ENCODE measurements around the gene IMMT. TPM values are rescaled to one million over a fixed set of nuclear protein-coding genes. Genes with fewer than 3 reads are reported as not detected.

IMMT gene
- total RNA-seq, 4 donors from 2014 or later = 42.6 to 54.3 (median 46.6) TPM

DNA sequence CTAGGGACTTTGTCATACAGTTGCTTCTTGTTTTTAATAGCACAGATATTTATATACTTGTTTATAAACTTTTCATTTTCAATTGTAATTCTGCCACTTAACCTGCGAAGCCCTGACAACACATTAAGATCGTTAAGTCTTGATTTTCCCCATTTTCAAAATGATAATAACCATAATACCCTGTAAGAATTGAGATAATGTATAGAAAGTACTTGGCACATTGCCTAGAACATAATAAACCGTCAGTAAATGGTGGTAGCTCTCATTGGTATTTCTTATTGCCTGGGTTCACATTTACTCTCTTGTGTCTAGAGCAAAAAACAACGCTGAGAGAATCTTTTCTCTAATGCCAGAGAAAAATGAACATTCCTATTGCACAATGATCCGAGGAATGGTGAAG, 70.6 kb downstream of the IMMT start:
- peaks cover 13 to 100% (median 53%) of the 10 kb centered on the region in 3 donors for H3K36me3 ChIP-seq
- TF ChIP-seq, protein P1, sequence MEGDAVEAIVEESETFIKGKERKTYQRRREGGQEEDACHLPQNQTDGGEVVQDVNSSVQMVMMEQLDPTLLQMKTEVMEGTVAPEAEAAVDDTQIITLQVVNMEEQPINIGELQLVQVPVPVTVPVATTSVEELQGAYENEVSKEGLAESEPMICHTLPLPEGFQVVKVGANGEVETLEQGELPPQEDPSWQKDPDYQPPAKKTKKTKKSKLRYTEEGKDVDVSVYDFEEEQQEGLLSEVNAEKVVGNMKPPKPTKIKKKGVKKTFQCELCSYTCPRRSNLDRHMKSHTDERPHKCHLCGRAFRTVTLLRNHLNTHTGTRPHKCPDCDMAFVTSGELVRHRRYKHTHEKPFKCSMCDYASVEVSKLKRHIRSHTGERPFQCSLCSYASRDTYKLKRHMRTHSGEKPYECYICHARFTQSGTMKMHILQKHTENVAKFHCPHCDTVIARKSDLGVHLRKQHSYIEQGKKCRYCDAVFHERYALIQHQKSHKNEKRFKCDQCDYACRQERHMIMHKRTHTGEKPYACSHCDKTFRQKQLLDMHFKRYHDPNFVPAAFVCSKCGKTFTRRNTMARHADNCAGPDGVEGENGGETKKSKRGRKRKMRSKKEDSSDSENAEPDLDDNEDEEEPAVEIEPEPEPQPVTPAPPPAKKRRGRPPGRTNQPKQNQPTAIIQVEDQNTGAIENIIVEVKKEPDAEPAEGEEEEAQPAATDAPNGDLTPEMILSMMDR (IDR thresholded peaks at IDR 0.05) = no peak
- TF ChIP-seq EP300 (IDR thresholded peaks at IDR 0.05) (no peak), POLR2A (IDR thresholded peaks at IDR 0.05) (no peak)
- H3K9me3 ChIP-seq = no peaks in the 10 kb centered on the region
- H3K27ac ChIP-seq = no peak overlapping the region
- H3K4me3 ChIP-seq = no peak overlapping the region
- no peak for DNase-seq (ENCODE audit: low spot score in 2 of 2)
- H3K27me3 ChIP-seq = no peaks in the 10 kb centered on the region
- 83 to 86% methylated on average over 5 of the region's 5 CpGs for WGBS, 2 donors
- H3K4me1 ChIP-seq = no peaks in the 10 kb centered on the region

DNA sequence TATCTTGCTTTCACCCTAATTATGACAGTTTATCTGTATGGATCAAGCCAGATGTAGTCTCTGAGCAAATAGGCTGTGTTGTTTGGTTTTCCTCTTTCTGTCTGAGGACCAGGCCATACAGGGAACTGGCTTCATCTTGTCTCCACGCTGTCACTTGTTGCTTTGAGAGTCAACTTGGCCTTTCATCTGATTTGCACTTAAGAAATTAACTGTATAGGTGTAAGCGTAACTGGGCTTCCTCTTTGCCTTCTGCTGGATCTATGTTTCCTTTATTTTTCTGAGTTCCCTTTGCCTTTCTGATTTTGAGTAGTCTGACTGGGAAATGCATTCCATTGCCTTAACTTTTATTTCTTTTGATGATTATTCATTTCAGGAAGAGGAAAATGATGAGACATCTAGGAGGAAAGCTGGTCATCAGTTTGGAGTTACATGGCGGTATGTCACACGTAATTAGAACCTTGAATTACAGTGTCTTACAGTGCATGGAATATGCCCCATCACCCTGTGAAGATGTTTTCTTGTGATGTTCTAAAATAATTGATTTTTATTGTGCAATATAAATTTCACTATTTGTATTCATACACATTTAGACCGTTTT, 71.8 kb downstream of the IMMT start:
- Histone ChIP-seq H3K36me3 (peaks cover 13 to 100% (median 50%) of the 10 kb centered on the region in 3 donors), H3K9me3 (no peaks in the 10 kb centered on the region), H3K27me3 (no peaks in the 10 kb centered on the region), H3K4me3 (no peak overlapping the region), H3K4me1 (no peaks in the 10 kb centered on the region), H3K27ac (no peak overlapping the region)
- no peak for DNase-seq (ENCODE audit: low spot score in 2 of 2)
- TF ChIP-seq, protein P1 (IDR thresholded peaks at IDR 0.05) = no peak
- WGBS, 2 donors = 77 to 87% methylated on average over 5 of the region's 5 CpGs

DNA sequence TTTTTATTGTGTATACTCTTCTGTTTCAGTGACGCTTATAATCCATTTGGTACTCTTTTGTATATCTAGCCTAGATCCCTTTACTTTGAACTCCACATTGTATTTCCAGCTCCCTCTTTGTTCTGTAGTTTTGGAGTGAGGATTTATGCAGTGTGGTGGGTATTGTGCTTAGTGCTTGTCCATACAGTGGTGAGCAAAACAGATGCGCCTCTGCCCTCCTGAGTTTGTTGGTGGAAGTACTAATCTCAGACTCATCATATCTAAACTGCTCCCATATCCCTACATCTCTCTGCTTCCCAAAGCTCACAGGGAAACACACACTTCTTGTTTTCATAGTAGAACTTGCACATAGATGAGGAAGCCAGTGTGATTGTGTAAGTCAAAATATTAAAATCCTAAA, 77.1 kb downstream of the IMMT start:
- Histone ChIP-seq H3K4me1 (peaks cover 0 to 13% (median 0%) of the 10 kb centered on the region in 4 donors), H3K27me3 (no peaks in the 10 kb centered on the region), H3K27ac (no peak overlapping the region), H3K9me3 (no peaks in the 10 kb centered on the region), H3K36me3 (peaks cover 0 to 100% (median 48%) of the 10 kb centered on the region in 3 donors), H3K4me3 (no peak overlapping the region)
- TF ChIP-seq POLR2A (IDR thresholded peaks at IDR 0.05) = no peak
- TF ChIP-seq EP300 (IDR thresholded peaks at IDR 0.05) = no peak
- TF ChIP-seq, protein P1 (IDR thresholded peaks at IDR 0.05) = no peak
- no peak for DNase-seq (ENCODE audit: low spot score in 2 of 2)
- WGBS, 2 donors = 92 to 100% methylated on average over 2 of the region's 2 CpGs

DNA sequence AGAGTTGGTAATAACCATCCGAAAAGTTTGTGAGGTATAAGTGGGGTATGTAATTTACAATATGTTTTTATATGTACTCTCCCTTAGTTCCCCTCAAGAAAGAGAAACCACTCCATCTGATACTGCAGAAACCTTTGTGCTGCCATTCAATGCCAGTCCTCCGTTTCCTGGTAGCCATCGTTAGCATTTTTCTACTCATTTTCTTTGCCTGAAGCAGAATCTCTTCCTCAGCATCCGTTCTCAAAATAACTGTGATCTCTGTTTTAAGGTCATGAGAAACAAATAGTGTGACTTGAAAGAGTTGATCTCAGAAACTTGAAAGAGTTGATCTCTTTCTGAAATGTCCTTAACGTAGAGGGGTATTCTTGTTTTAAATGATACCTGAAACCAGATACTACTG, 88.2 kb downstream of the IMMT start:
- no peaks in the 10 kb centered on the region for H3K27me3 ChIP-seq
- H3K4me1 ChIP-seq = peaks cover 0 to 42% (median 20%) of the 10 kb centered on the region in 4 donors
- no peak for DNase-seq (ENCODE audit: low spot score in 2 of 2)
- H3K4me3 ChIP-seq = peak overlapping the region; percentile 69 to 92 (median 85)
- TF ChIP-seq, protein P1 (IDR thresholded peaks at IDR 0.05) = no peak
- no peak for TF ChIP-seq EP300 (IDR thresholded peaks at IDR 0.05)
- TF ChIP-seq POLR2A (IDR thresholded peaks at IDR 0.05) = no peak
- H3K36me3 ChIP-seq = peaks cover 0 to 36% (median 0%) of the 10 kb centered on the region in 3 donors
- H3K27ac ChIP-seq = peak overlapping the region in 2 of 4 donors; percentile 85 to 88
- H3K9me3 ChIP-seq = no peaks in the 10 kb centered on the region
- 18 to 23% methylated on average over 5 of the region's 5 CpGs for WGBS, 2 donors

DNA sequence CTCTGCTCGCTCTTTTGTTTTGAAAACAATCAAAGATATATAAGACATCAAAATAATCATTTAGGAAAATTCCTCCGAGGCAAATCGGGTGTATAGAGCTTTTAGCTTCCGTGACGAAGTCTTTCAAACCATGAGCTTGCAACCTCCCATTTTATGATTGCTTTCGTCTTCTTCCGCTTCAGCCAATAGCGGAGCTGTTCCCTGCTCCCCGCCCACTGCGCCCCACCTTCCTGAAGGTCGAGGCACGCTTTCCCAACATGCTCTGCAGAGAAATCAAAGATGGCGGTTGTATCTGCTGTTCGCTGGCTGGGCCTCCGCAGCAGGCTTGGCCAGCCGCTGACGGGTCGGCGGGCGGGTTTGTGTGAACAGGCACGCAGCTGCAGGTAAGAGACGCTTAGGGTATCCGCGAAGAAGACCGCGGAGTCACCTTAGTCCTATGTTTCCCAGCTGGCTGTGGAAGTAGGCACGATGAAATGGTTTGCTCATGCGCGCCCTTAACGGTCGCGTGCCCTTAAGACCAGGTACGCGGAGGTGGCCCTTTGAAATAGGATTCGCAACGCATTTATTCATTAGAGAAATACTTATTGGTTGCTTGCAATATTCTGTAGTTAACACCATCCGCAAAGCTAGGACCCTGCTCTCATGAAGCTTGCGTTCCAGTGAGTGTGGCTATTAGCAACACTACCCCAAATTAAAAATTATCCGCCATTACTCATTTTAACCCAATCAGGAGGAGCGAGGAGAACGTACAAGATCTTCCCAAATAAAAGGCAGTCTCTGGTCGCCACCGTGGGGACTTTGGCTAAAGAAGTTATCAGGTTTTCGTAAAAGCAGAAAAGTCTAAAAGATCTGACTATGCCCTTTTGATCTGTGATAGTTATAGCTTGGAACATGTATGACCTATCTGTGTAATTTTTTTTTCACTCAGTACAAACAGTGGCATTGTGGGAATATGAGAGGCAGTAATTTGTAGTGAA, 89.0 kb downstream of the IMMT start, which contains the start of gene PTCD3:
Gene PTCD3, plus strand, starts transcription at position 267 of the 977 bp plus-strand sequence. Its CDS starts 13 bp downstream, at position 280.
- peak; percentile 64 to 91 for TF ChIP-seq EP300 (IDR thresholded peaks at IDR 0.05)
- TF ChIP-seq, protein P1 (IDR thresholded peaks at IDR 0.05) = peak in 1 of 5 experiments; percentile 11
- peak in 1 of 2 donors; percentile 57 for TF ChIP-seq POLR2A (IDR thresholded peaks at IDR 0.05)
- H3K36me3 ChIP-seq = peaks cover 0 to 36% (median 0%) of the 10 kb centered on the region in 3 donors
- 0 to 1% methylated on average over 44 of the region's 44 CpGs for WGBS, 2 donors
- H3K27ac ChIP-seq = peak within 1 kb of the TSS; percentile 69 to 88 (median 84)
- H3K9me3 ChIP-seq = no peaks in the 10 kb centered on the region
- peaks cover 0 to 42% (median 20%) of the 10 kb centered on the region in 4 donors for H3K4me1 ChIP-seq
- no peaks in the 10 kb centered on the region for H3K27me3 ChIP-seq
- peak; percentile 90 to 95 for DNase-seq (ENCODE audit: low spot score in 2 of 2)
- H3K4me3 ChIP-seq = peak within 1 kb of the TSS; percentile 69 to 92 (median 85)

Measured in tibial nerve (tissue), 4 donors.